Activated CD8-positive, alpha-beta T cell treated with anti-CD3 and anti-CD28 coated beads for 36 hours (primary cell): ENCODE results near the gene FOXI1. TPM values are rescaled to one million over a fixed set of nuclear protein-coding genes. Genes with fewer than 3 reads are reported as not detected.

Experiments
- ATAC-seq: fragments of 200-7000 bp; cut with Tn5 transposase; one replicate; pipeline ENCODE4 v1.10.0; 2021; ENCODE audit warnings: mild to moderate bottlenecking, moderate library complexity
- CTCF ChIA-PET: fragments of 350-600 bp; sonication (Branson Sonifier 250); formaldehyde crosslinking; loops from one replicate; lab custom pipeline; 2021; ENCODE audit warnings: antibody characterized with exemption; lab: Charles Lee
- POLR2A ChIA-PET: fragments of 350-600 bp; sonication (Branson Sonifier 250); formaldehyde crosslinking; loops from one replicate; lab custom pipeline; 2021; ENCODE audit warnings: antibody characterized with exemption; lab: Charles Lee
- DNase-seq: peaks from one replicate; pipeline ENCODE4 v3.0.0-alpha.2; 2020
- H3K27ac Mint-ChIP-seq: one replicate; pipeline ENCODE4 v1.8.0; 2021; ENCODE audit warnings: mild to moderate bottlenecking, mixed read lengths
- H3K27me3 Mint-ChIP-seq: one replicate; pipeline ENCODE4 v1.8.0; 2021; ENCODE audit warnings: mixed read lengths
- H3K36me3 Mint-ChIP-seq: one replicate; pipeline ENCODE4 v1.8.0; 2021; ENCODE audit warnings: low read depth, mixed read lengths
- H3K4me1 Mint-ChIP-seq: one replicate; pipeline ENCODE4 v1.8.0; 2021; ENCODE audit warnings: low read depth, mixed read lengths
- H3K4me3 Mint-ChIP-seq: one replicate; pipeline ENCODE4 v1.8.0; 2021; ENCODE audit warnings: mild to moderate bottlenecking, moderate library complexity, mixed read lengths
- H3K9me3 Mint-ChIP-seq: one replicate; pipeline ENCODE4 v1.8.0; 2021; ENCODE audit warnings: mixed read lengths
- intact Hi-C: fragments of 100-400 bp; cut with micrococcal nuclease; formaldehyde crosslinking; loops from one replicate; pipeline ENCODE4 v1.10.0; 2022
- total RNA-seq, 2 experiments: library from RNA; stranded (reverse); gene quantifications; one replicate each; pipeline ENCODE4 v1.2.3, GENCODE V29; 2021
- TF ChIP-seq, protein P1 (sequence below): fragments of 200-600 bp; IDR thresholded peaks from one replicate; pipeline ENCODE4 v1.8.0; 2022; ENCODE audit warnings: antibody characterized with exemption, mild to moderate bottlenecking

The FOXI1 gene
- total RNA-seq, 2 experiments from 2014 or later = not detected

DNA sequence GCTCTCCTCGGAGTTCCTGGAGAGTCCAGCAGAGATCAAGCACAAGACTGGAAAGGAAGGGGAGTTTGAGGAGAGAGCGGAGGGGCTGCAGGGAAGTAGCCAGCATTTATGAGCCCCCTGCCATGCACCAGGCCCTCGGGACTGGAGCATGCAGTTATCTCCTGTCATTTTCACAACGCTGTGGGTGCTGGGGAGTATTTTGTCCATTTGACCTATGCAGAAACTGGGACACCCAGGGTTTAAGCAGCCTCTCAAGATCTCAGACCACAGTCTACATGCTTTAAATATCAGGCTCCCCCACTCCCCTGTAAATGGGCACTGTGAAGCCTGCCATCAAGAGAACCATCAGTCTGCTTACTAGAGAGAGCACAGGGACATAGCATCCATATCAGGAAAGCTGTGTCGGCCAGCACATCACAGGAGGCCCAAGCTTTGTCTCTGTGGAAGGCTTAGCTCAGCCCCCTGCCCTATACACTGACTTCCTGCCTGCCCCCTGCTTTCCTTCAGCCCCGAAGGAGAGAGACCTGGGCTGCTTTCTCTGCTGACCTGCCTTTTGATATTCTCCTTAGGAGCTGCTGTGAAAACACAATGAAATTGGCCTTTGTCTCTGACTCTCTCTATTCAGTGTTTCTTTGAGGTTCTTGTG lies 7.3 kb downstream of the FOXI1 start:
- ChIA-PET CTCF (no interaction called here), POLR2A (no interaction called here)
- Mint-ChIP-seq H3K27ac (no peak overlapping the region), H3K9me3 (no peaks in the 10 kb centered on the region), H3K4me3 (no peak overlapping the region), H3K36me3 (no peaks in the 10 kb centered on the region), H3K4me1 (no peaks in the 10 kb centered on the region), H3K27me3 (no peaks in the 10 kb centered on the region)
- TF ChIP-seq, protein P1, sequence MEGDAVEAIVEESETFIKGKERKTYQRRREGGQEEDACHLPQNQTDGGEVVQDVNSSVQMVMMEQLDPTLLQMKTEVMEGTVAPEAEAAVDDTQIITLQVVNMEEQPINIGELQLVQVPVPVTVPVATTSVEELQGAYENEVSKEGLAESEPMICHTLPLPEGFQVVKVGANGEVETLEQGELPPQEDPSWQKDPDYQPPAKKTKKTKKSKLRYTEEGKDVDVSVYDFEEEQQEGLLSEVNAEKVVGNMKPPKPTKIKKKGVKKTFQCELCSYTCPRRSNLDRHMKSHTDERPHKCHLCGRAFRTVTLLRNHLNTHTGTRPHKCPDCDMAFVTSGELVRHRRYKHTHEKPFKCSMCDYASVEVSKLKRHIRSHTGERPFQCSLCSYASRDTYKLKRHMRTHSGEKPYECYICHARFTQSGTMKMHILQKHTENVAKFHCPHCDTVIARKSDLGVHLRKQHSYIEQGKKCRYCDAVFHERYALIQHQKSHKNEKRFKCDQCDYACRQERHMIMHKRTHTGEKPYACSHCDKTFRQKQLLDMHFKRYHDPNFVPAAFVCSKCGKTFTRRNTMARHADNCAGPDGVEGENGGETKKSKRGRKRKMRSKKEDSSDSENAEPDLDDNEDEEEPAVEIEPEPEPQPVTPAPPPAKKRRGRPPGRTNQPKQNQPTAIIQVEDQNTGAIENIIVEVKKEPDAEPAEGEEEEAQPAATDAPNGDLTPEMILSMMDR = no peak
- DNase-seq (no peak), ATAC-seq (no peak)
- intact Hi-C loops = no loop called here

DNA sequence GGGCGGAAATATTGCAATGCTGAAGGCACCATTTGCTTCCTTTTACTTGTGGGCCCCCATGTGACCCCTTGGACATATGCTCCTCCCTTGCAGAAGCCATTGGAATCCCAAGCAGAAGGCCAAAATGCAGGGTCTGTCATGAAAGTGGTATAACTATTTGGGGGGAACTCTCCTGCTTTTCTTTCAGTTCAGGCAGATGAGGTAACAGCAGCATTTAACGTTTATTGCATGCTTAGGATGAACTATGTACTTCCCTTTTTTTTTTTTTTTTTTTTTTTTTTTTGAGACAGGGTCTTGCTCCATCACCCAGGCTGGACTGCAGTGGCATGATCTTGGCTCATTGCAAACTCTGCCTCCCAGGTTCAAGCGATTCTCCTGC lies 7.8 kb downstream of the FOXI1 start:
- intact Hi-C loops = no loop called here
- ChIA-PET CTCF (no interaction called here), POLR2A (no interaction called here)
- H3K36me3 Mint-ChIP-seq = no peaks in the 10 kb centered on the region
- DNase-seq (no peak), ATAC-seq (no peak)
- H3K27ac Mint-ChIP-seq = no peak overlapping the region
- TF ChIP-seq, protein P1 = no peak
- no peaks in the 10 kb centered on the region for H3K27me3 Mint-ChIP-seq
- H3K9me3 Mint-ChIP-seq = no peaks in the 10 kb centered on the region
- no peak overlapping the region for H3K4me3 Mint-ChIP-seq
- H3K4me1 Mint-ChIP-seq = no peaks in the 10 kb centered on the region

DNA sequence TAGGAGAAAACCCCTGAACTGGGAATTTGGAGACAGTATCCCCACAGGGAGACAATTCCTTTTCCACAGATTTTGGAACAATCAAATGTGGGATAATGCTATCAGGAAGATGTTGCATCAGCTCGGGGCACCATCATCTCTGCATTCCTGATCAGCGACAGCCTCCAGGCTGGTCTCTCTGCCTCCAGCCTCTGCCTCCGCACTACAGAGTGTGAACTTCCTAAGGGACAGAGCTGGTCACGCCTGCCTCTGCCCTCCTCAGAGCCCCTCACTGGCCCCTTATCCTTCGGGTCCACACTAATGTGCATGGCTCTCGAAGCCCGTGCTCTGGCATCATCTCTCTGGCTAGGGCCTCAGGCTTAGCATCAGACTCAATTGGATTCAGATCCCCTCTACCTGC lies 8.6 kb downstream of the FOXI1 start:
- no peak overlapping the region for H3K27ac Mint-ChIP-seq
- H3K4me3 Mint-ChIP-seq = no peak overlapping the region
- H3K27me3 Mint-ChIP-seq = no peaks in the 10 kb centered on the region
- ChIA-PET CTCF (no interaction called here), POLR2A (no interaction called here)
- TF ChIP-seq, protein P1 = no peak
- DNase-seq = no peak
- intact Hi-C loops = no loop called here
- H3K4me1 Mint-ChIP-seq = no peaks in the 10 kb centered on the region
- no peak for ATAC-seq
- H3K36me3 Mint-ChIP-seq = no peaks in the 10 kb centered on the region
- H3K9me3 Mint-ChIP-seq = no peaks in the 10 kb centered on the region

- DNase-seq = no peak
- Mint-ChIP-seq H3K27ac (no peak overlapping the region), H3K9me3 (no peaks in the 10 kb centered on the region), H3K4me1 (no peaks in the 10 kb centered on the region), H3K36me3 (no peaks in the 10 kb centered on the region), H3K4me3 (no peak overlapping the region), H3K27me3 (peaks cover 1% of the 10 kb centered on the region)
- intact Hi-C loops = no loop called here
- TF ChIP-seq, protein P1 = no peak
- ATAC-seq = no peak
- POLR2A ChIA-PET = no interaction called here
- CTCF ChIA-PET = no interaction called here
Observed at GRCh38 chr5:170115925-170116324, 10.2 kb downstream of the FOXI1 start.

DNA sequence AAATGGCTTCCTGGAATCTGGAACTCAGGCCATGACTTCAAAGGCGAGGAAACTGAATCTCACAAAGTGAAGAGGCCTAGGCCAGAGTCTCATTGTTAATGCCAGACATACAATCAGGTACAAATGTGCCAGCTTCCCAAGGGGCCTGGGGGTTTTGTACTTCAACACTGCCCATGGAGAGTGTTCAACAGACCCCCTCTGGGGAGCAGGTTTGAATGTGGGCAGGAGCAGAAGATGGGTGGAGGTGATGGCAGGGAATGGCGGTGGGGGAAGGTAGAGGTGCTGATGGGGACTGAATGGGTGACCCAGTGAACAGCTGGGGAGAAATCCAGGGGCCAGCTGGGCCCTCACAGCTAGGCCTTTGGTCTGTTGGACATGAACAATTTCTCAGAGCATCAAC lies 12.0 kb downstream of the FOXI1 start:
- POLR2A ChIA-PET = interaction anchor here (0.9 kb wide), 1 partner anchor 50 kb away, joined by 3 read pairs; no protein-coding TSS in a partner anchor
- H3K27ac Mint-ChIP-seq = no peak overlapping the region
- H3K4me3 Mint-ChIP-seq = no peak overlapping the region
- CTCF ChIA-PET = interaction anchor here (1.0 to 1.6 kb wide), 3 partner anchors 20 to 568 kb away, joined by 3 read pairs; no protein-coding TSS in a partner anchor
- TF ChIP-seq, protein P1 = no peak
- no peaks in the 10 kb centered on the region for H3K9me3 Mint-ChIP-seq
- intact Hi-C loops = no loop called here
- peaks cover 7% of the 10 kb centered on the region for H3K27me3 Mint-ChIP-seq
- DNase-seq = no peak
- ATAC-seq = no peak
- no peaks in the 10 kb centered on the region for H3K4me1 Mint-ChIP-seq
- no peaks in the 10 kb centered on the region for H3K36me3 Mint-ChIP-seq
